ENCODE measurements around the gene PRICKLE1. TPM values are rescaled to one million over a fixed set of nuclear protein-coding genes. Genes with fewer than 3 reads are reported as not detected.

The PRICKLE1 gene
- total RNA-seq, 2 donors from 2014 or later, result 3.6 to 4.7 TPM

DNA sequence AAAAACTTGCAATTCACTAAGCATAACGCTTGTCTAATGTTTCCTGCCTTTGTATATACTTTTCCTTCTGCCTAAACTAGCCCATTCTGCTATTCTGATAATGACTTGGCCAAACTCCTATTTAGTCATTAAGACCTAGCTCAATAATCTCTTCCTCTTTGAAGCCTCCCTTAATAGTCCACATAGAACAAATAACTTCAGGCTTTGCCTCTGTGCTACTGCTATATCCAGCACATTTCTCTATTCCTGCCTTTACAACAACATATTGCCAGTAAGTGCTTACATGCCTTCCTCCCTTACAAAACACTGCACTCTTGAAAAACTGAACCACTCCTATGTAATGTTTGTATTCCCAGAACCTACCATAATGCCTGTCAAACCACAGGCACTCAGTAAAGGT, 13.8 kb downstream of the PRICKLE1 start:
- Histone ChIP-seq H3K4me1 (peaks cover 19% of the 10 kb centered on the region), H3K27ac (no peak overlapping the region), H3K9me3 (no peaks in the 10 kb centered on the region), H3K36me3 (replicated peaks in 1 of 2; ENCODE audit: insufficient read depth in 1 of 2, low read depth in 2 of 2) (no peaks in the 10 kb centered on the region), H3K27me3 (no peaks in the 10 kb centered on the region), H3K4me3 (no peak overlapping the region)
- TF ChIP-seq POLR2A (IDR thresholded peaks at IDR 0.05), result no peak
- TF ChIP-seq, protein P1, sequence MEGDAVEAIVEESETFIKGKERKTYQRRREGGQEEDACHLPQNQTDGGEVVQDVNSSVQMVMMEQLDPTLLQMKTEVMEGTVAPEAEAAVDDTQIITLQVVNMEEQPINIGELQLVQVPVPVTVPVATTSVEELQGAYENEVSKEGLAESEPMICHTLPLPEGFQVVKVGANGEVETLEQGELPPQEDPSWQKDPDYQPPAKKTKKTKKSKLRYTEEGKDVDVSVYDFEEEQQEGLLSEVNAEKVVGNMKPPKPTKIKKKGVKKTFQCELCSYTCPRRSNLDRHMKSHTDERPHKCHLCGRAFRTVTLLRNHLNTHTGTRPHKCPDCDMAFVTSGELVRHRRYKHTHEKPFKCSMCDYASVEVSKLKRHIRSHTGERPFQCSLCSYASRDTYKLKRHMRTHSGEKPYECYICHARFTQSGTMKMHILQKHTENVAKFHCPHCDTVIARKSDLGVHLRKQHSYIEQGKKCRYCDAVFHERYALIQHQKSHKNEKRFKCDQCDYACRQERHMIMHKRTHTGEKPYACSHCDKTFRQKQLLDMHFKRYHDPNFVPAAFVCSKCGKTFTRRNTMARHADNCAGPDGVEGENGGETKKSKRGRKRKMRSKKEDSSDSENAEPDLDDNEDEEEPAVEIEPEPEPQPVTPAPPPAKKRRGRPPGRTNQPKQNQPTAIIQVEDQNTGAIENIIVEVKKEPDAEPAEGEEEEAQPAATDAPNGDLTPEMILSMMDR (IDR thresholded peaks at IDR 0.05), result no peak
- intact Hi-C loops (cut with DNase I), result no loop called here
- ATAC-seq (no peak), DNase-seq (no peak)
- WGBS, 2 donors, result 70 to 88% methylated on average over 1 of the region's 1 CpG

DNA sequence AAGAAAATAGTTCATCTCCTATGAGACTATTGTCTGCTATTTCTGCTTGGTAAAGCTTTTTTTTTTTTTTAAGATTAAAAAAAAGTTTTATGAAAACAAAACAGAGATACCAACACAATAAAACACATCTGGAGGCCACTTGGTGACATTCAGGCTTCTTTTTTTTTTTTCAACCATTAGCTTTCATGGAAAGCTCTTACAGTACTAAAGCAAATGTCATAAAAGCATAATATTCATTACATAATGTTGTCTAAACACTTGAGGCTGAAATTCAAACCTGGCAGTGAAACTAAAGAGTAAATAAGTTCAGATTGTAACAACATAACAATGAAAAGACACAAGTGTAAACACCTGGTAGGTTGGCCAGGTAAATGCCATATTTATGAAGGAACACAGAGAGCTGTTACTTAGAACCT, 14.7 kb downstream of the PRICKLE1 start:
- TF ChIP-seq, protein P1 (IDR thresholded peaks at IDR 0.05), result no peak
- no peak for TF ChIP-seq POLR2A (IDR thresholded peaks at IDR 0.05)
- intact Hi-C loops (cut with DNase I), result no loop called here
- Histone ChIP-seq H3K27ac (no peak overlapping the region), H3K9me3 (no peaks in the 10 kb centered on the region), H3K27me3 (no peaks in the 10 kb centered on the region), H3K4me1 (peaks cover 26% of the 10 kb centered on the region), H3K36me3 (replicated peaks in 1 of 2; ENCODE audit: insufficient read depth in 1 of 2, low read depth in 2 of 2) (no peaks in the 10 kb centered on the region), H3K4me3 (no peak overlapping the region)
- peak; percentile 17 for ATAC-seq
- DNase-seq, result no peak

DNA sequence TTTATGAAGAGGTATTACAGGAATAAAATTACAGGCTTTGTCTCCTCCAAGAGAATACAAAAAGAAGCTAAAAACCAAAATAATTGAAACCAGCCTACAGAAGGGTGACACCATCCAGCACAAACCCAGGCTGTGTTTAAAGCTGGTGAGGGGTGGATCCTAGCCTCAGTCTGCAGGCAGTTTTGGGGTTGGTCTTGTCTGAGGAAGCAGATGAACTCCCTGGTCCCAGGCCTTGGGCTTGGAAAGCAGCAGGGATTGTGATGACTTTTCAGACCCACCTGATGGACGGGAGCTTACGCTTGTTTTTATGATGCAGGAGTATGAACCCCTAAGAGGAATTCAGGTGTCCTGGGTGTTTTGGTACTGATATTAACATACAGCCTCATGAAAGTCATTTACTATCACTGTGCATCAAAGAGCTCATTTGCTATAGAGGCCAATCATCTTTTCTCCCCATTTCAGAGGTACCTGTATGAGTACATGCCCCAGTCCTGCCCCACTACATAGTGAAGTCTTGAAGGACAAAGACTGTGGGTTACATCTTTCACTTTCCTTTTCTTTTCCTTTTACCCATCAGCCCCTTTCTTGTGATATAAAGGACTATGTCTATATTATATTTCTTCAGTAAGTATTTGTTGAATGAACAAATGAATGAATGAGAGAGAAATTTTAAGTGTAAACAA, 18.1 kb downstream of the PRICKLE1 start:
- Histone ChIP-seq H3K27me3 (no peaks in the 10 kb centered on the region), H3K36me3 (replicated peaks in 1 of 2; ENCODE audit: insufficient read depth in 1 of 2, low read depth in 2 of 2) (no peaks in the 10 kb centered on the region), H3K9me3 (no peaks in the 10 kb centered on the region), H3K27ac (no peak overlapping the region), H3K4me1 (peaks cover 34% of the 10 kb centered on the region), H3K4me3 (no peak overlapping the region)
- intact Hi-C loops (cut with DNase I), result no loop called here
- TF ChIP-seq POLR2A (IDR thresholded peaks at IDR 0.05), result no peak
- TF ChIP-seq, protein P1 (IDR thresholded peaks at IDR 0.05), result no peak
- WGBS, 2 donors, result 98 to 100% methylated on average over 2 of the region's 2 CpGs
- ATAC-seq, result no peak
- no peak for DNase-seq

DNA sequence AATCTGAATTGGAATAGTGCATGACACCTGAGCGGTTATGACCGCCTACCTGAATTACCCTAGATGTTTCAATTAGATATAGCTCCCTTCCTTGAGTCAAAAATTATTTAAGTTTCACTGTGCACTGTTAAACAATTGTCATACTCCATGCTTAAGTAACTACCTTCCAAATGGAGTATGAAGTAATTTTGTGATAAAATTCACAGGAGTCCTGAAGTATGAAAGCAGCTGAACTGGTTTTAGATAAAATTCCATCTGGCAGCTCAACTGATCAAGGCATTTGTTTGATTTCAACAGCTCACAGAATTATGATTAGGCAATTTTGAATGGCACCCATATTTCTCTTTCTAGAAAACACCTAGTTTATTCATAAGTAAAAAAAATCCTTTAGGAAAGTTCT, 19.5 kb downstream of the PRICKLE1 start:
- 24 to 29% methylated on average over 2 of the region's 2 CpGs for WGBS, 2 donors
- intact Hi-C loops (cut with DNase I), result no loop called here
- ATAC-seq (peak; percentile 95), DNase-seq (peak in 1 of 4 donors; percentile 53)
- Histone ChIP-seq H3K27me3 (no peaks in the 10 kb centered on the region), H3K4me1 (peaks cover 22% of the 10 kb centered on the region), H3K9me3 (no peaks in the 10 kb centered on the region), H3K36me3 (replicated peaks in 1 of 2; ENCODE audit: insufficient read depth in 1 of 2, low read depth in 2 of 2) (no peaks in the 10 kb centered on the region), H3K4me3 (no peak overlapping the region), H3K27ac (peak overlapping the region; percentile 68 to 83 (median 82))
- no peak for TF ChIP-seq POLR2A (IDR thresholded peaks at IDR 0.05)

DNA sequence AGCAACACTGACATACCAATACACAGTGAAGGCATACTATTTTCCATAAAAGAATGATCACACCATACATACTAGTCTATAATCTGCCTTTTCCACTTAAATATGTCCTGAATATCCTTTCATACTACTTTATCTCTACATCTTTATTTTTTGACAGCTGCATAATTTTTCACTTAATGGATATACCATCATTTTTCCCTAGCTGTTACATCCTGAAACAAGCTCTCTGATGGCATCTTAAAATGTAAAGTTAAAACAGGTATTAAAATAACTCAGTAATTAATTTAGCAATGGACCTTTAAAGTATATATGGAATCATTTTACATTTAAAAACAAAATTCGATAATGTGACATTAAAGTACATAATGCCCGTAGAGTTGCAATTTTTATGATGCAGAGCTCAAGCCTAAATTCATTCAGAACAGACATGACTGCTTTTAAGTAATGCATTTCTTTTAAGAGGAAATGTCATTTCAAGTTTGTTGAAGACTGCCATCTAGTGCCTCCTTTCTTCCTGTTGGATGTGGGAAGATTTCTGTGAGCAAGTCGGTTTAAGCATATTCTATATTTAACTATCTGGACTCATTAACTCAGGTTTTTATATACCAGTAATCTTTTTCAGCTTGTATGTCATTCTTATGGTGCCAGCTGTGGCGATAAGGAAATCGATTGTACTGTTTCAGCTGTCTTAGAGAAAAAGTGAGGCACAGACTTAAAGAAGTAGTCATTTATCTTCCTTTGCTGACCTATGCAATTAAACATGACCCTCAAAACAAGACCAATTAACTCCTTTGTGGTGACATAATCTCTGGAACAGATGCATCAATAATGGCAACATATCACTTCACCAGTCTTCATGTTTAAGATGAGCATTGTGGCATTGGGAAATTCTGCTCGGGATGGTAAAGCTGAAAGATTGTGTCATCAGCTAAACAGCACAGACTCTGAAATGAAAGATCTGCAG, 20.3 kb downstream of the PRICKLE1 start:
- peak in 1 of 4 donors; percentile 46 for DNase-seq
- H3K27ac ChIP-seq, result peak overlapping the region; percentile 68 to 83 (median 82)
- WGBS, 2 donors, result 4 to 10% methylated on average over 6 of the region's 6 CpGs
- H3K4me1 ChIP-seq, result peaks cover 19% of the 10 kb centered on the region
- no peak overlapping the region for H3K4me3 ChIP-seq
- ATAC-seq, result peak; percentile 68
- no peaks in the 10 kb centered on the region for H3K36me3 ChIP-seq (replicated peaks in 1 of 2; ENCODE audit: insufficient read depth in 1 of 2, low read depth in 2 of 2)
- no peaks in the 10 kb centered on the region for H3K27me3 ChIP-seq
- no peaks in the 10 kb centered on the region for H3K9me3 ChIP-seq
- no peak for TF ChIP-seq POLR2A (IDR thresholded peaks at IDR 0.05)
- TF ChIP-seq, protein P1 (IDR thresholded peaks at IDR 0.05), result peak; percentile 36 to 74 (median 62)
- intact Hi-C loops (cut with DNase I), result no loop called here

All from body of pancreas (tissue), 4 donors.